ENCODE results near the gene PDE3B. TPM values are rescaled to one million over a fixed set of nuclear protein-coding genes. Genes with fewer than 3 reads are reported as not detected.
"Not testable (repeated sequence)": the region's sequence is repeated elsewhere in the genome, so short reads cannot be mapped to it uniquely, and the experiment has no call there.

The PDE3B gene
- total RNA-seq, 4 donors from 2014 or later: 1.2 to 12.6 (median 2.1) TPM

DNA sequence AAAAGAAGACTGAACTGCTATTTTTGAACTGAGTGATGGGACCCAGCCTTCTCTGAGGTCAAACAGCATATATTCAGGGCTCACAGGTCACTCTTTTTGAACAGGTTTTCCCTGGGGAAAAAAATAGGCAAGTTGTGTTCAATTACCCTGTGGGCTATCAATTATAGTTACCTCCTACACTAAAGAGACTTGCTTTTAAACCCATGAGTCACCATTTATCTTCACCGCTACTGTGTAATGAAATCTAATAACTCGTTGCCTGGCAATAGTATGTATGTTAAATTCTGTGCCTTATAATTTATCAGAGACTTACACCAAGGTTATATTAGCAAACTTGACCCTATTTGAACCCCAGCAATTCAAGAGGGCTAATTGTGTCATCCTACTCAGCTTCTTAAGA, 149.9 kb downstream of the PDE3B start:
- Histone ChIP-seq H3K9me3 (no peaks in the 10 kb centered on the region), H3K4me1 (no peaks in the 10 kb centered on the region), H3K27ac (no peak overlapping the region), H3K27me3 (no peaks in the 10 kb centered on the region), H3K36me3 (no peaks in the 10 kb centered on the region), H3K4me3 (no peak overlapping the region)
- WGBS, 2 donors: 42 to 70% methylated on average over 2 of the region's 2 CpGs
- TF ChIP-seq, protein P1, sequence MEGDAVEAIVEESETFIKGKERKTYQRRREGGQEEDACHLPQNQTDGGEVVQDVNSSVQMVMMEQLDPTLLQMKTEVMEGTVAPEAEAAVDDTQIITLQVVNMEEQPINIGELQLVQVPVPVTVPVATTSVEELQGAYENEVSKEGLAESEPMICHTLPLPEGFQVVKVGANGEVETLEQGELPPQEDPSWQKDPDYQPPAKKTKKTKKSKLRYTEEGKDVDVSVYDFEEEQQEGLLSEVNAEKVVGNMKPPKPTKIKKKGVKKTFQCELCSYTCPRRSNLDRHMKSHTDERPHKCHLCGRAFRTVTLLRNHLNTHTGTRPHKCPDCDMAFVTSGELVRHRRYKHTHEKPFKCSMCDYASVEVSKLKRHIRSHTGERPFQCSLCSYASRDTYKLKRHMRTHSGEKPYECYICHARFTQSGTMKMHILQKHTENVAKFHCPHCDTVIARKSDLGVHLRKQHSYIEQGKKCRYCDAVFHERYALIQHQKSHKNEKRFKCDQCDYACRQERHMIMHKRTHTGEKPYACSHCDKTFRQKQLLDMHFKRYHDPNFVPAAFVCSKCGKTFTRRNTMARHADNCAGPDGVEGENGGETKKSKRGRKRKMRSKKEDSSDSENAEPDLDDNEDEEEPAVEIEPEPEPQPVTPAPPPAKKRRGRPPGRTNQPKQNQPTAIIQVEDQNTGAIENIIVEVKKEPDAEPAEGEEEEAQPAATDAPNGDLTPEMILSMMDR (IDR thresholded peaks at IDR 0.05): no peak
- no peak for TF ChIP-seq POLR2A (IDR thresholded peaks at IDR 0.05)
- intact Hi-C loops (cut with DNase I): loop anchor here (10.0 kb wide), 1 partner anchor 111 kb away; no protein-coding TSS in a partner anchor
- DNase-seq: no peak

GRCh38 chr11:14796028-14796427, 152.4 kb downstream of the PDE3B start:
- not testable (repeated sequence) for DNase-seq, H3K4me1 ChIP-seq, H3K9me3 ChIP-seq, H3K4me3 ChIP-seq, H3K27ac ChIP-seq, H3K27me3 ChIP-seq, H3K36me3 ChIP-seq
- WGBS, 2 donors: 94 to 98% methylated on average over 4 of the region's 4 CpGs
- intact Hi-C loops (cut with DNase I): loop anchor here (10.0 kb wide), 1 partner anchor 109 kb away; no protein-coding TSS in a partner anchor

DNA sequence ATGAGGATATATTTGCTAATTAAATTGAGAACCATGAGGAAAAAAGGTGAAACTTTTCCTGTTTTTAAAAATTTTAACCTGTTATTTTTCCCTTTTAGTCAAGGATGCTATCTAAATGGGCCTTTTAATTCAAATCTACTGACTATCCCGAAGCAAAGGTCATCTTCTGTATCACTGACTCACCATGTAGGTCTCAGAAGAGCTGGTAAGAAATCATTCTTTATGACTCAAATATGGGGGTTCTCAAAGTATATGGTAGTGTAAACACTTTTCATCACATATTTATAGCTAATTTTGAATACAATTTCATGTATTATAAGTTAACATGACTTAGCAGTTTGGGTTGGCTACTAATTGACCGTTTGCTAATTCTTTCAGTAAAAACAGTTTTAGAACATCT, 160.2 kb downstream of the PDE3B start:
- DNase-seq: no peak
- Histone ChIP-seq H3K4me1 (no peaks in the 10 kb centered on the region), H3K27ac (no peak overlapping the region), H3K27me3 (no peaks in the 10 kb centered on the region), H3K36me3 (no peaks in the 10 kb centered on the region), H3K9me3 (no peaks in the 10 kb centered on the region), H3K4me3 (no peak overlapping the region)
- WGBS, 2 donors: 86 to 91% methylated on average over 2 of the region's 2 CpGs
- intact Hi-C loops (cut with DNase I): no loop called here
- no peak for TF ChIP-seq POLR2A (IDR thresholded peaks at IDR 0.05)
- TF ChIP-seq, protein P1 (IDR thresholded peaks at IDR 0.05): no peak

GRCh38 chr11:14809466-14809865, 165.9 kb downstream of the PDE3B start:
- no peaks in the 10 kb centered on the region for H3K4me1 ChIP-seq
- DNase-seq: no peak
- TF ChIP-seq, protein P1 (IDR thresholded peaks at IDR 0.05): no peak
- no peak for TF ChIP-seq POLR2A (IDR thresholded peaks at IDR 0.05)
- no peak overlapping the region for H3K27ac ChIP-seq
- intact Hi-C loops (cut with DNase I): no loop called here
- no peak overlapping the region for H3K4me3 ChIP-seq
- no peaks in the 10 kb centered on the region for H3K36me3 ChIP-seq
- no peaks in the 10 kb centered on the region for H3K27me3 ChIP-seq
- no peaks in the 10 kb centered on the region for H3K9me3 ChIP-seq

- H3K4me3 ChIP-seq: no peak overlapping the region
- H3K27ac ChIP-seq: no peak overlapping the region
- H3K9me3 ChIP-seq: no peaks in the 10 kb centered on the region
- TF ChIP-seq, protein P1 (IDR thresholded peaks at IDR 0.05): no peak
- no peak for TF ChIP-seq POLR2A (IDR thresholded peaks at IDR 0.05)
- WGBS, 2 donors: 94 to 100% methylated on average over 3 of the region's 3 CpGs
- intact Hi-C loops (cut with DNase I): no loop called here
- H3K36me3 ChIP-seq: no peaks in the 10 kb centered on the region
- DNase-seq: no peak
- H3K4me1 ChIP-seq: no peaks in the 10 kb centered on the region
- no peaks in the 10 kb centered on the region for H3K27me3 ChIP-seq
Observed at GRCh38 chr11:14812757-14813156, 169.2 kb downstream of the PDE3B start.

- H3K36me3 ChIP-seq: no peaks in the 10 kb centered on the region
- H3K4me1 ChIP-seq: no peaks in the 10 kb centered on the region
- no peaks in the 10 kb centered on the region for H3K9me3 ChIP-seq
- no peak overlapping the region for H3K27ac ChIP-seq
- intact Hi-C loops (cut with DNase I): no loop called here
- no peak for TF ChIP-seq POLR2A (IDR thresholded peaks at IDR 0.05)
- H3K4me3 ChIP-seq: no peak overlapping the region
- H3K27me3 ChIP-seq: no peaks in the 10 kb centered on the region
- DNase-seq: no peak
Observed at GRCh38 chr11:14813516-14813915, 169.9 kb downstream of the PDE3B start.
